Kidney epithelial cell (primary cell): ENCODE results near the gene EPAS1. TPM values are rescaled to one million over a fixed set of nuclear protein-coding genes. Genes with fewer than 3 reads are reported as not detected.

Source experiments
- DNase-seq: peaks from one replicate; pipeline ENCODE4 v3.0.0-alpha.2; 2010; ENCODE audit warnings: low read depth
- H3K27me3 ChIP-seq: 2 replicates; pipeline ENCODE4 v1.6.0; 2011; ENCODE audit warnings: low read length; ENCODE audit not compliant: control insufficient read depth, insufficient read depth
- H3K36me3 ChIP-seq: 2 replicates; pipeline ENCODE4 v1.5.1; 2011; ENCODE audit warnings: low read length; ENCODE audit not compliant: control insufficient read depth, insufficient read depth
- H3K4me3 ChIP-seq: 2 replicates; pipeline ENCODE4 v1.5.1; 2011; ENCODE audit warnings: low read depth, mild to moderate bottlenecking, control low read depth, low read length
- CTCF ChIP-seq: IDR thresholded peaks from 2 replicates; pipeline ENCODE4 v1.5.1; 2011; ENCODE audit warnings: mild to moderate bottlenecking, moderate library complexity, low read length, control low read depth, inconsistent platforms; ENCODE audit not compliant: insufficient read depth, poor library complexity, severe bottlenecking
- total RNA-seq: library from RNA; depleted of rRNA; stranded (reverse); fragments of >200 nt; gene quantifications from 2 replicates; pipeline ENCODE4 v1.2.3, GENCODE V29; 2015

Gene EPAS1
- total RNA-seq, 1 donor from 2014 or later, result 94.3 TPM

- TF ChIP-seq CTCF, result no peak
- H3K27me3 ChIP-seq, result no peaks in the 10 kb centered on the region
- DNase-seq, result no peak
- no peak overlapping the region for H3K4me3 ChIP-seq
- H3K36me3 ChIP-seq, result no peaks in the 10 kb centered on the region
Observed at GRCh38 chr2:46416739-46417403, 119.7 kb downstream of the EPAS1 start.

GRCh38 chr2:46420945-46421344 lies 123.7 kb downstream of the EPAS1 start:
- Histone ChIP-seq H3K27me3 (no peaks in the 10 kb centered on the region), H3K36me3 (no peaks in the 10 kb centered on the region), H3K4me3 (no peak overlapping the region)
- TF ChIP-seq CTCF, result no peak
- DNase-seq, result no peak

- no peaks in the 10 kb centered on the region for H3K36me3 ChIP-seq
- no peak for DNase-seq
- H3K27me3 ChIP-seq, result no peaks in the 10 kb centered on the region
- no peak overlapping the region for H3K4me3 ChIP-seq
- TF ChIP-seq CTCF, result no peak
Observed at GRCh38 chr2:46421361-46421760, 124.2 kb downstream of the EPAS1 start.

- Histone ChIP-seq H3K27me3 (no peaks in the 10 kb centered on the region), H3K36me3 (no peaks in the 10 kb centered on the region), H3K4me3 (no peak overlapping the region)
- no peak for TF ChIP-seq CTCF
- no peak for DNase-seq
Observed at GRCh38 chr2:46422717-46423394, 125.6 kb downstream of the EPAS1 start.

GRCh38 chr2:46424937-46425336 lies 127.7 kb downstream of the EPAS1 start:
- no peak for TF ChIP-seq CTCF
- H3K36me3 ChIP-seq, result no peaks in the 10 kb centered on the region
- H3K27me3 ChIP-seq, result no peaks in the 10 kb centered on the region
- DNase-seq, result no peak
- no peak overlapping the region for H3K4me3 ChIP-seq
